GM10248 (cell line): ENCODE data around the gene OIP5.
A peak's percentile ranks its signal among the peaks of the same experiment; 100 is the strongest.
"Not testable (repeated sequence)": the region's sequence is repeated elsewhere in the genome, so short reads cannot be mapped to it uniquely, and the experiment has no call there.

Source experiments
- CTCF ChIA-PET: fragments of 300-600 bp; sonication (Branson Sonifier 250); formaldehyde crosslinking; extraction: SDS; loops from one replicate; lab custom pipeline; 2021; ENCODE audit warnings: antibody characterized with exemption; lab: Yijun Ruan, JAX
- POLR2A ChIA-PET: fragments of 350-650 bp; sonication (Branson Sonifier 250); formaldehyde crosslinking; extraction: SDS; loops from one replicate; lab custom pipeline; 2020; ENCODE audit warnings: antibody characterized with exemption; lab: Yijun Ruan, JAX
- DNase-seq: peaks from one replicate; pipeline ENCODE4 v3.0.0; 2012; ENCODE audit errors: extremely low spot score
- CTCF ChIP-seq: IDR thresholded peaks from 2 replicates; pipeline ENCODE4 v1.5.1; 2012; ENCODE audit warnings: mild to moderate bottlenecking, low read depth; ENCODE audit errors: extremely low read depth, missing control alignments, control extremely low read depth

Gene OIP5

GRCh38 chr15:41307679-41308078 lies 24.7 kb downstream of the OIP5 start:
- ChIA-PET POLR2A (interaction anchor here (0.6 kb wide), 1 partner anchor 496 kb away, joined by 4 read pairs; no protein-coding TSS in a partner anchor), CTCF (interaction anchor here (1.0 kb wide), 1 partner anchor 17 kb away, joined by 3 read pairs; no protein-coding TSS in a partner anchor)
- TF ChIP-seq CTCF = no peak
- no peak for DNase-seq

GRCh38 chr15:41304149-41304770 lies 28.1 kb downstream of the OIP5 start:
- no peak for DNase-seq

GRCh38 chr15:41301587-41301986 lies 30.8 kb downstream of the OIP5 start:
- ChIA-PET CTCF (interaction anchor here (1.4 kb wide), 1 partner anchor 9 kb away, joined by 4 read pairs; no protein-coding TSS in a partner anchor), POLR2A (no interaction called here)
- no peak for DNase-seq
- no peak for TF ChIP-seq CTCF

More at GRCh38 chr15:41304149-41304770, 28.1 kb downstream of the OIP5 start:
- ChIA-PET CTCF (interaction anchor here (1.3 kb wide), 1 partner anchor 27 kb away, joined by 4 read pairs; no protein-coding TSS in a partner anchor), POLR2A (no interaction called here)
- TF ChIP-seq CTCF = no peak

GRCh38 chr15:41301139-41301538 lies 31.3 kb downstream of the OIP5 start:
- DNase-seq, POLR2A ChIA-PET: not testable (repeated sequence)
- CTCF ChIA-PET = interaction anchor here (1.4 kb wide), 1 partner anchor 9 kb away, joined by 4 read pairs; no protein-coding TSS in a partner anchor

GRCh38 chr15:41292521-41292920 lies 39.9 kb downstream of the OIP5 start:
- ChIA-PET POLR2A (no interaction called here), CTCF (interaction anchor here (0.9 to 1.6 kb wide), 3 partner anchors 20 to 90 kb away, joined by 3 read pairs; partner anchors contain the start of genes NUSAP1 and OIP5)
- DNase-seq = no peak
- no peak for TF ChIP-seq CTCF

- ChIA-PET CTCF (interaction anchor here (1.0 to 1.6 kb wide), 6 partner anchors 15 to 388 kb away, joined by 3 to 4 read pairs (median 3); partner anchors contain the start of genes NUSAP1 and OIP5), POLR2A (interaction anchor here (0.6 kb wide), 1 partner anchor 841 kb away, joined by 3 read pairs; no protein-coding TSS in a partner anchor)
- DNase-seq = peak; percentile 56
Observed at GRCh38 chr15:41291065-41291631, 41.2 kb downstream of the OIP5 start.

More at GRCh38 chr15:41291065-41291631, 41.2 kb downstream of the OIP5 start:
- TF ChIP-seq CTCF = no peak
